Measurements from ENCODE around the gene GPRIN1.

- TF ChIP-seq CTCF (IDR thresholded peaks at IDR 0.05; ENCODE audit: insufficient read depth, low read length) (no peak), POLR2AphosphoS5 (IDR thresholded peaks at IDR 0.05; ENCODE audit: low read depth) (no peak)
These were observed 49.6 kb downstream of the GPRIN1 start for GRCh38 chr5:176560364-176560763.

Measured in HL-60 (cell line).